AG09309 (cell line): ENCODE results near the gene TPM1.
"Not testable (repeated sequence)": the region's sequence is repeated elsewhere in the genome, so short reads cannot be mapped to it uniquely, and the experiment has no call there.

Experiments used
- DNase-seq: peaks from one replicate; pipeline ENCODE4 v3.0.0-alpha.2; 2010; ENCODE audit warnings: low read depth
- H3K4me3 ChIP-seq: 2 replicates; pipeline ENCODE4 v1.5.1; 2011; ENCODE audit warnings: mild to moderate bottlenecking, low read depth, low read length, moderate library complexity; ENCODE audit not compliant: control insufficient read depth
- CTCF ChIP-seq: IDR thresholded peaks from 2 replicates; pipeline ENCODE4 v1.5.1; 2011; ENCODE audit warnings: mild to moderate bottlenecking, low read depth, low read length, inconsistent platforms; ENCODE audit not compliant: insufficient read depth, control insufficient read depth; ENCODE audit errors: missing control alignments

TPM1 gene

GRCh38 chr15:63096178-63096577 is 53.6 kb downstream of the TPM1 start:
- H3K4me3 ChIP-seq, result no peak overlapping the region
- no peak for TF ChIP-seq CTCF

GRCh38 chr15:63098901-63099300 is 56.4 kb downstream of the TPM1 start:
- not testable (repeated sequence) for DNase-seq, H3K4me3 ChIP-seq

More at GRCh38 chr15:63096178-63096577, 53.6 kb downstream of the TPM1 start:
- no peak for DNase-seq

- H3K4me3 ChIP-seq, DNase-seq: not testable (repeated sequence)
These were observed 57.0 kb downstream of the TPM1 start for GRCh38 chr15:63099581-63099980.

- no peak overlapping the region for H3K4me3 ChIP-seq
- DNase-seq, result no peak
- TF ChIP-seq CTCF, result no peak
These were observed 60.9 kb downstream of the TPM1 start for GRCh38 chr15:63103416-63103815.

- H3K4me3 ChIP-seq, result no peak overlapping the region
- TF ChIP-seq CTCF, result no peak
- DNase-seq, result peak; percentile 55
These were observed 62.2 kb downstream of the TPM1 start for GRCh38 chr15:63104727-63105126.

- not testable (repeated sequence) for DNase-seq, H3K4me3 ChIP-seq
These were observed 62.8 kb downstream of the TPM1 start for GRCh38 chr15:63105354-63105753.

- no peak overlapping the region for H3K4me3 ChIP-seq
- DNase-seq, result peak; percentile 100
- TF ChIP-seq CTCF, result no peak
These were observed 65.5 kb downstream of the TPM1 start for GRCh38 chr15:63107895-63108546.

GRCh38 chr15:63109498-63109897 is 67.0 kb downstream of the TPM1 start:
- TF ChIP-seq CTCF, result no peak
- DNase-seq, result no peak
- H3K4me3 ChIP-seq, result no peak overlapping the region
